ENCODE data around the gene TEX12.
"Not testable (repeated sequence)": the region's sequence is repeated elsewhere in the genome, so short reads cannot be mapped to it uniquely, and the experiment has no call there.

The TEX12 gene

DNA sequence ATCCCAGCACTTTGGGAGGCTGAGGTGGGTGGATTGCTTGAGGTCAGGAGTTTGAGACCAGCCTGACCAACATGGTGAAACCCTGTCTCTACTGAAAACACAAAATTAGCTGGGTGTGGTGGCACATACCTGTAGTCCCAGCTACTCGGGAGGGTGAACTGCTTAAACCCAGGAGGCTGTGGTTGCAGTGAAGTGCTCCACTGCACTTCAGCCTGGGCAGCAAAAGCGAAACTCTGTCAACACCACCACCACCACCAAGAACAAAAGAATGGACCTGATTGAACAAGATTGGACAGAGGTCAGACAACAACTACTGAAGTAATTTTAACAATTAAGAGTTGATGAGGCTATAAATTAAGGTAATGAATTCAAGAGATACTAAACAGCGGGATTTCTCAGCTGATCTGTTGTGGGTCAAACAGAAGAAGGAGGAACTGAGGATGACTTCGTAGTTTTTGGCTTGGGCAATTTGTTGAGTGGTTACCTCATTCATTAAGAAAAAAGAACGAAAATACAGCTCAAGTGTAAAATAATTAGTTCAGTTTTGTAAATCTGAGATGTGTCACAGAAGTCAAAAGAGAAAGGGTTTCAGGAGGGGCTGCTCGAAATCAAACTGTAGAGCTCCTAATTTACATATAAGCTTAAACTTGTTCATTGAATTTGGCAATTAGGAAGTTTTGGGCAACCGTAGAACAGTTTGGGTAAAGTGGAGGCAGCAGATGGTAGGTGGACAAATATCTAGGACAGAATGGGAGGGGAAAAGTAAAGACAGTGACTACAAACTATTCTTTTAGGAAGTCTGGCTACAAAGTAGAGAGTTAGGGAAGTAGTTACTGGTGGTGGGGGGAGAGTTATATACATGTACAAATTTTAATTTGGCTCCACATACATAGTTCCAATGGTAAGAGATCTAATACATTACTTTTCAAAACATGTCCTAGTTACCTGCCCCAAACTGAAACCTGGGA lies 7.8 kb upstream of the TEX12 start:
- no peak for DNase-seq
- TF ChIP-seq GATA1 (IDR thresholded peaks at IDR 0.05; ENCODE audit: low read depth, low read length) (no peak), POLR2A (IDR thresholded peaks at IDR 0.05; ENCODE audit: low read length) (no peak)

DNA sequence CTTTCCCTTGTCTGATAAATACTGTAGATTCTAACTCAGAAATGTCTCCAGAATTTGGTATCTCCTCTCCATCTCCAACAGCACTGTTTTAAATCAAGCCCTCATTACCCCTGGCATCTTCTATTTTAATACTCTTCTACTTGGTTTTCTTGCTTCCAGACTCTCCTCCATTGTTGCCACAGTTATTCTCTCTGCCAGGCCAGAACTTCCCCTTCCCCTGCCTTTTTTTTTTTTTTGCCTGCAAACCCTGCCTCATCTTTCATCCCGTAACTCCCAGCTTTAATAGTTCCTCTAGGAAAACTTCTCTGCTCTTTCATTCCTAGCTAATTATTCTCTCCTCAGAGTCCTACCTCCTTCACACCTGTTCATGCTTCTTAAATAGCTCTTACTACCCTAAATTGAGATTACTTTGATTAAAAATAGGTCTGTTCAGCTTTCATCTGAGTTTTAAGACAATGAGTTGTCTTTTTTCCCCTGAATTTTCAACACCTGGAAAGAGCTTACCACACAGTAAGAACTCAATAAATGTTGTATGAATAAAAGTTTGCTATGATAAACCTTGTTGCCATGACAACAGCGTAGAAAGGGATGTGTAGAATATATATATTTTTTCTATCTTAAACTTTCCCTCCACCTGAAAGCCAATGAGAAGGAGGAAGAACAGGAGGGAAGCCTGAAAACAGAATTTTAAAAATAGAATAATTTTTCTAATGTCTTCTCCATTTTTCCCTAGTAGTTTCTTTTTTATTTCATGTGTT lies 6.9 kb upstream of the TEX12 start:
- TF ChIP-seq POLR2A (IDR thresholded peaks at IDR 0.05; ENCODE audit: low read length) = no peak
- no peak for TF ChIP-seq GATA1 (IDR thresholded peaks at IDR 0.05; ENCODE audit: low read depth, low read length)
- DNase-seq = no peak

DNA sequence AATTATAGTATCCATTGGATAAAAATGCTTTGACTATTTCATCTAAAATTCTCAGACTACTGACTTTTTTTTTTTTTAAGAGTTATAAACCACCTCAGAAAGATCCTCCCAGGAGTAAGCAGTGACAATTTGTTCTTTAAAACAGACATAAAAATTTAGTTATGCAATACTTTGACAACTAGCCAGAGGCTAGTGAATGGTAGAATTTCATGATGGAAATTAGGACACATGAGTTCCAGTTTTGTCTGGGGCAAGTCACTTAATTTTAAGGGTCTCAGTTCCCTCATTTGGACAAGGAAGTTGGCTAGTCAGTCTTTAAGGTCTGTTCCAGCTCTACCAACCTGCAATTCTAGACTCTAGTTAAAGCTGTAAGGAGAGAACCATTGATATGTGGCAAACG lies 6.2 kb upstream of the TEX12 start:
- TF ChIP-seq GATA1 (IDR thresholded peaks at IDR 0.05; ENCODE audit: low read depth, low read length) (no peak), POLR2A (IDR thresholded peaks at IDR 0.05; ENCODE audit: low read length) (no peak)
- DNase-seq = no peak

DNA sequence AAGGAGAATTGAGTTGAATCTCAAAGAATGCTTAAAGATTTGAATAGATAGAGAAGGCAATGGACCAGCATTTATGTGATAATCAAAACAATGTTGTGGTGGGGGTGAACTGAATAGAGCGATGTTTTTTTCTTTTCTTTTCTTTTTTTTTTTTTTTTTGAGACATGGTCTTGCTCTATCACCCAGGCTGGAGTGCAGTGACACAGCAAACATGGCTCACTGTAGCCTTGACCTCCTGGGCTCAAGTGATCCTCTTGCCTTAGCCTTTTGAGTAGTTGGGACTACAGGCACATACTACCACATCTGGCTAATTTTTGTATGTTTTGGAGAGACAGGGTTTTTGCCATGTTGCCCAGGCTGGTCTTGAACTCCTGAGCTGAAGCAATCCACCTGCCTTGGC lies 5.0 kb upstream of the TEX12 start:
- DNase-seq = not testable (repeated sequence)

DNA sequence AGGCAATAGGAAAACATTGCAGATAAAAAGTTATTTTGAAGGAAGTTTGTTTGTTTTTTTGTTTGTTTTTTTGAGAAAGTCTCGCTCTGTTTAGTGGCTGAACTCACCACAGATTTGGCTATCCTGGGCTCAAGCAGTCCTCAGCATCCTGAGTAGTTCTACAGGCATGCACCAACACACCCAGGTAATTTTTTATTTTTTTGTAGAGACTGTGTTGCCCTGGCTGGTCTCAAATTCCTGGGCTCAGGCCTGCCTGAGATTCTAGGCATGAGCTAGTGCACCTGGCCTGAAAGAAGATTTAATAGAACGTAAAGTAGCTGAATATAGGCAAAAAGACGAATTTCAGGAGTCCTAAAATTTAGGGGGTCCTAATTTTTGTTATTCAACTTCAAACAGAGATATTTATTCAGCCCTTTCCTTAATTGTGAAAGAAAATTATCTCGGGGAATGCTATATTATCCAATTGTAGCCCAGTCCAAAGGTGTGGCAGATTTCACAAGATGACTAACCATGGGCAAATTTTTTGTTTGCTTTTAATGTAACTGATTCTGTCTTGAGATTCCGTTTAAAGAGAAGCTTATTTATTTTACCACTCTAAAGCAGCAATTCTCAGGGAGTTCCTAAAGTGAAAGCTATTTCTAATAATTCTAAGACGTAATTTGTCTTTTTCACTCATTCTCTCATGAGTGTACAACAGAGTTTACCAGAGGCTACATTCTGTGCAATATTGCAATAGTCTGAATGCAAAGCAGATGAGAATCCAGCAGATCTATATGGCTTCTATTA lies 4.2 kb upstream of the TEX12 start:
- DNase-seq = no peak
- TF ChIP-seq POLR2A (IDR thresholded peaks at IDR 0.05; ENCODE audit: low read length) = no peak
- no peak for TF ChIP-seq GATA1 (IDR thresholded peaks at IDR 0.05; ENCODE audit: low read depth, low read length)

DNA sequence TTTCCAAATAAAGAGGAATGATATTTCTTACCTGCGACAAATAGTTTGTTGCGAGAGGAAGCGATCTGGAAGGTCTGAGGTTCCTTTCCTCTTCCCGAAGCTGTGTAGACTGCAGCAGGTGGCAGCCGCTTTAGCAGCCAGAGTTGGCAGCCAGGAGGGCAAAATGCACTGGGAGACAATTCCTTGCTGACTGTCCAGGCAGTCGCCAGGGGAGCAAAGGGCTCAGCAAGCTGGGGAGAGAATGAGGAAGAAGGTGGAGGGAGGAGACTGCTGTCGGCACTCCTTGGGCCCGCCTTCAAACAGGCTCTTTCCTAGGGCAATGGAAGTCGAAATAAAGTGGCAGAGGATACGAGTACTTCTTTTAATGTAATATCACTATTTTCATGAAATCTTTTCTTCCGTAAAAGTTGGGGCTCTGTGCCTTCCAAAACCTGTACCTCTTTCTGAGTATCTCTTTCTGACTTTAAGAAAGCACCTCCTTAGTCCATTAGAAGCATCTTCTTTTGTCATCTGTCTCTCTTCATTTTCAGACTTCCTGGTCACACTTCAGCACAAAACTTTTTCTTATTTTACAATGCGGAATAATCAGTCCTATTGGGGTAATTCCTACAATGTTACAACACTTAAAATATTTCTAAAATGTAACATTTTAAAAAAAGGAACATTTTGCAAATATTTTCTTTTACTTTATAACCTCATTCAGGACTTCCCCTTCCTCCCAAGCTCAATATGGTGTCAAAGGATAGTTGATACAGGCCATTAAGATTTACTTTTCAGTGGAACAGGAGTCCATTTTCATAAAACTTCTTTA lies 3.1 kb upstream of the TEX12 start, which contains the start of gene IL18:
Gene IL18, minus strand, starts transcription at position 220 of the 811 bp plus-strand sequence. CDS start 9,041 bp downstream, outside the sequence.
- TF ChIP-seq POLR2A (IDR thresholded peaks at IDR 0.05; ENCODE audit: low read length) (peak; percentile 66), GATA1 (IDR thresholded peaks at IDR 0.05; ENCODE audit: low read depth, low read length) (no peak)

DNA sequence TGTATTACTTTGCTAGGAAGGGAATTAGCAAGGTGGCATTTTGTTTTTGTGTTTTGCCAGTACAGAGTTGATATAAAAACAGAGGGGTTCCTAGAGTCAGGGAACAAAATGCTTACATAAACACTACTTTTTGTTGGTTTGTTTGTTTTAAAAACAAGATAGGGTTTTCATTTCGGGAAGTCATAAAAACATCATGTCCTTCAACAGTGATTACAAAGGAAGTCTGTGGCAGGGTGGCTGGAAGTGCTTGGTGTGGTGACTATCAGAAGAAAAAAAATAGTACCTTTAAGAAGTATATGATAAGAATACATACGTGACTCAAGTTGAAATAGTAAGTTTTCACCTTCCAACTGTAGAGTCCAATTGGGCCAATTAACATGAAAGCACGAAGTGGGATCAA lies 2.1 kb upstream of the TEX12 start:
- no peak for DNase-seq
- TF ChIP-seq GATA1 (IDR thresholded peaks at IDR 0.05; ENCODE audit: low read depth, low read length) = no peak
- TF ChIP-seq POLR2A (IDR thresholded peaks at IDR 0.05; ENCODE audit: low read length) = no peak

More for the DNA sequence above, 3.1 kb upstream of the TEX12 start, which contains the start of gene IL18:
- peak; percentile 8 to 28 for DNase-seq

DNA sequence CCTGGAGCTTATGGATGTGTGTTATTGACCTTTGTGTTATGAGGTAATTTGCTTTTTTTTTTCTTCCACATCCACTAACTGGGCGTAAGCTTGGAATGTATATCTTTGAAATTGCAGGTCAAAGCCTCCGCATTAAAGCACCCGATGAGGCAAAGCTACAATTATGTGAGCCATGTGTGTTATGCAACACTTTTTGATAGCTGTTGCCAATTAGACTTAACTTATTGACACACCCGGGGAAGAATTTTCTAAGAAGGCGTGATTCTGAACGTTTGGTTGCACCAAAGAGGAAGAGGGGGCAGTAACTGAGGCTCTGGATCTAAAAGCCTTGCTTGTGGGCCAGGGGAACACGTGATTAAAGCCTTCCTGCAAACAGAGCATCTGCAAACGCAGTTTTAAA lies 610 bp upstream of the TEX12 start:
- no peak for TF ChIP-seq GATA1 (IDR thresholded peaks at IDR 0.05; ENCODE audit: low read depth, low read length)
- TF ChIP-seq POLR2A (IDR thresholded peaks at IDR 0.05; ENCODE audit: low read length) = no peak
- DNase-seq = no peak

DNA sequence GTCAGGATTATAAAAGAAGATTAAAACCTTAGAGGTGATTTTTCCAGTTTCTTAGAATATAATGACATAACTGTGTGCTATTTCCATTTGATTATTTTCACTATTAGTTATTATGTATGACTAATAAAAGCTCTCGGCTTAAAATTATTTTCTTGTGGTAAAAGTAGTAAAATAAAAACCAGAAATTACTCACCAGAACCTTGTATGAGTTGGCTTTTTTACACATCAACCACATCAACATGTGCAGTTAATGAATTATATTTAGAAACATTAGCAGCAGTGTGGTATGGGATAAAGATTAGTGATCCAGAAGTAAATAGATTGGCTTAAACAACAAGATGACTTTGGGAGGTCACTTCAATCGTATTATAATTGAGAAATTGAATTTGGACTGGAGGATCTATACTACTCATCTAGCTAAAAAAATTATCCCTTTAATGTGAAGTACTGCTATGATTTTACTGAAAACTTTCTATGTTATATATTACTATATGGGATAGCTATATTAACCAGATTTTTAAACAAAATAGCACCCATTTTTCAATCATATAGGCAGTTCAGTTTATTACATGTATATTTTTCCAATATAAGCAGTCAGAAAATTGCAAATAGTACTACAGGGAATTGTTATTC lies 5.3 kb downstream of the TEX12 start:
- no peak for DNase-seq

DNA sequence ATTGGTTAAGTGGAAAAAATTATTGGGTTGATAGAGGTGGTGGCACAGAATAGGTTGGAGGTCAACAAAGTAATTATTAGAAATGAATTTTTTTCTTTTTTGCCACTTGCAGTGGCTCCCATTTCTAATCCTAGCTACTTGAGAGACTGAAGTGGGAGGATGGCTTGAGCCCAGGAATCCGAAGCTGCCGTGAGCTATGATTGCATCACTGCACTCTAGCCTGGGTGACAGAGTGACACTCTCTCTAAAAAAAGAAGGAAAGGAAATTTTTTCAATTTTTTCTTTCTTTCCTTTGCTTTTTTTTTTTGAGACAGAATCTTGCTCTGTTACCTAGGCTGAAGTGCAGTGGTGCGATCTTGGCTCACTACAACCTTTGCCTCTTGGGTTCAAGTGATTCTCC lies 6.0 kb downstream of the TEX12 start:
- no peak for DNase-seq
- TF ChIP-seq POLR2A (IDR thresholded peaks at IDR 0.05; ENCODE audit: low read length) (no peak), GATA1 (IDR thresholded peaks at IDR 0.05; ENCODE audit: low read depth, low read length) (no peak)

More for the DNA sequence above, 5.3 kb downstream of the TEX12 start:
- no peak for TF ChIP-seq GATA1 (IDR thresholded peaks at IDR 0.05; ENCODE audit: low read depth, low read length)
- no peak for TF ChIP-seq POLR2A (IDR thresholded peaks at IDR 0.05; ENCODE audit: low read length)

DNA sequence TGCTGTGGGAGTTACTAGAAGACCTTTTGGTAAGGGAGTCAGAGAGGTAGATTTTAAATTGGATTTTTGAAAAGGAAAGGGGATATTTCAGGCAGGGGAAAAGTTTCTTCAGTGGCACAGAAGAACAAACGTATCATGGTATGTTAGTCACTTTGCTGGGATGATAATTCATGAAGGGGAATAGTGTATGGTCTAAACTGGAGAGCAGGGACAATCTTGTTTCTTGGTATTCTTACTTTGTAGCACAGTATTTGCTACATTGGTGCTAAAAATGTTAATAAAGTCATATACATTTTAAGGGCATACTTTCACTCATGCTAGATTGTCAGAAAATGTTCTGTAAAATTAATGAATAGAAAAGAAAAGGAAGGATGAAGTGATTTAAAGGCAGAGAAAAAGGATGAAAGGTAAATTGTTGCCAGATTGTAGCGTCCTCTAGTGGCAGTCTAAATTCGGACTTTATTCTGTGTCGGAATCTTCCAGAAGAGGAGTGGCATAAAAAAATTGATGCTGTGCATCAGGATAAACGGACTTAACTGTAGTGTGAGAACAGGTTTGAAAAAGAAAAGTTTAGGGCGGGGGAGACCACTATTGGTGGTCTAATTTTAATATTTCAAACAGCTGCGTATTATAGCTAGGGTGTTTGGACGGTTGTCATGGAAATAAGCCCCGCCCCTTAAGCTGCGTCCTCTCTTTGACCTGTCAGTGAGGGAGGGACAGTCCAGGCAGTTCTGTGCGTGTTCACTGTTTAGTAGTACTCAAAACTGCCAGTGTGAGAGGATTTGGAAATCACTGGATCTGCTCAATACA lies 7.8 kb downstream of the TEX12 start, which contains the start of gene BCO2:
Gene BCO2, plus strand, starts transcription at position 724 of the 810 bp plus-strand sequence. CDS start 90 bp downstream, outside the sequence.
- TF ChIP-seq GATA1 (IDR thresholded peaks at IDR 0.05; ENCODE audit: low read depth, low read length) (no peak), POLR2A (IDR thresholded peaks at IDR 0.05; ENCODE audit: low read length) (no peak)
- peak; percentile 68 to 80 for DNase-seq

DNA sequence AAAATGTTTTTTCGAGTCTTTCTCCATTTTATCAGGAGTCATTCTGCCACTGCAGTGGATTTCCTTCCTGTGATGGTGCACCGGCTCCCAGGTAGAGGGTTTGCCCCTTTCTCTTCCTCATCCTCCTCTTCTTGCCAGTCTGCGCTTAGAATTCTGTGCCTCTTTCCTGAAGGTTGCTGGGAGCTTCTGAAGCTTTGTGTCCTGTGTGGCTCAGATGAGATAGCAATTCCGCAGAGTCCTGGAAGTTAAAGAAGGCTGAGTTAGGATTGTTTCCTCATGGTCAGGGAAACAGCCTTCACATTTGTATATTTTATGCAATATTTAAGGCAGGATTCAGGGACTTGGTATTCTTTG lies 8.4 kb downstream of the TEX12 start:
- DNase-seq = no peak
- TF ChIP-seq POLR2A (IDR thresholded peaks at IDR 0.05; ENCODE audit: low read length) (no peak), GATA1 (IDR thresholded peaks at IDR 0.05; ENCODE audit: low read depth, low read length) (no peak)

Data from erythroblast (primary cell).